GM19099 (cell line): ENCODE results near the gene DRICH1.

Source experiments
- POLR2A ChIP-seq: IDR thresholded peaks from 3 replicates; pipeline ENCODE4 v1.6.1; 2011; ENCODE audit warnings: low read depth; ENCODE audit not compliant: insufficient read length; ENCODE audit errors: extremely low read depth

DRICH1 gene

GRCh38 chr22:23649071-23649501 is 17.0 kb upstream of the DRICH1 start:
- no peak for TF ChIP-seq POLR2A

- no peak for TF ChIP-seq POLR2A
Measured at GRCh38 chr22:23639661-23640060, 7.5 kb upstream of the DRICH1 start.

- no peak for TF ChIP-seq POLR2A
Measured at GRCh38 chr22:23638611-23639010, 6.5 kb upstream of the DRICH1 start.

- no peak for TF ChIP-seq POLR2A
Measured at GRCh38 chr22:23626286-23626975, 5.7 kb downstream of the DRICH1 start.

- TF ChIP-seq POLR2A, result no peak
Measured at GRCh38 chr22:23622634-23623033, 9.5 kb downstream of the DRICH1 start.

- TF ChIP-seq POLR2A, result no peak
Measured at GRCh38 chr22:23621082-23621780, 10.9 kb downstream of the DRICH1 start.

- TF ChIP-seq POLR2A, result no peak
Measured at GRCh38 chr22:23613193-23613972, 18.7 kb downstream of the DRICH1 start.

- TF ChIP-seq POLR2A, result no peak
Measured at GRCh38 chr22:23609983-23610781, 21.9 kb downstream of the DRICH1 start.

- no peak for TF ChIP-seq POLR2A
Measured at GRCh38 chr22:23608583-23608982, 23.5 kb downstream of the DRICH1 start.

GRCh38 chr22:23606204-23607131 is 25.7 kb downstream of the DRICH1 start:
- no peak for TF ChIP-seq POLR2A

GRCh38 chr22:23604939-23605712 is 27.0 kb downstream of the DRICH1 start:
- no peak for TF ChIP-seq POLR2A

- TF ChIP-seq POLR2A, result no peak
Measured at GRCh38 chr22:23603266-23603665, 28.9 kb downstream of the DRICH1 start.
